ENCODE data around the gene POMGNT1.
A peak's percentile ranks its signal among the peaks of the same experiment; 100 is the strongest.

The POMGNT1 gene

GRCh38 chr1:46157916-46158311 lies 40.3 kb downstream of the POMGNT1 start:
- Histone ChIP-seq H3K4me1 (ENCODE audit: insufficient read depth, poor library complexity, severe bottlenecking) (no peaks in the 10 kb centered on the region), H3K36me3 (ENCODE audit: low read depth) (no peaks in the 10 kb centered on the region), H3K27ac (ENCODE audit: poor library complexity, severe bottlenecking) (no peak overlapping the region), H3K4me3 (ENCODE audit: severe bottlenecking) (no peak overlapping the region), H3K9me3 (ENCODE audit: severe bottlenecking) (no peaks in the 10 kb centered on the region), H3K27me3 (ENCODE audit: insufficient read depth, poor library complexity, severe bottlenecking) (no peaks in the 10 kb centered on the region)
- no peak for DNase-seq (ENCODE audit: low spot score)
- ATAC-seq (ENCODE audit: low read depth): no peak
- no peak for TF ChIP-seq CTCF (IDR thresholded peaks at IDR 0.05; ENCODE audit: poor library complexity, severe bottlenecking)

GRCh38 chr1:46153732-46154131 lies 44.5 kb downstream of the POMGNT1 start:
- no peak overlapping the region for H3K4me3 ChIP-seq (ENCODE audit: severe bottlenecking)
- no peak for TF ChIP-seq CTCF (IDR thresholded peaks at IDR 0.05; ENCODE audit: poor library complexity, severe bottlenecking)
- DNase-seq (ENCODE audit: low spot score) (no peak), ATAC-seq (ENCODE audit: low read depth) (no peak)
- no peaks in the 10 kb centered on the region for H3K9me3 ChIP-seq (ENCODE audit: severe bottlenecking)
- H3K27ac ChIP-seq (ENCODE audit: poor library complexity, severe bottlenecking): no peak overlapping the region
- no peaks in the 10 kb centered on the region for H3K27me3 ChIP-seq (ENCODE audit: insufficient read depth, poor library complexity, severe bottlenecking)
- H3K4me1 ChIP-seq (ENCODE audit: insufficient read depth, poor library complexity, severe bottlenecking): no peaks in the 10 kb centered on the region
- H3K36me3 ChIP-seq (ENCODE audit: low read depth): no peaks in the 10 kb centered on the region

DNA sequence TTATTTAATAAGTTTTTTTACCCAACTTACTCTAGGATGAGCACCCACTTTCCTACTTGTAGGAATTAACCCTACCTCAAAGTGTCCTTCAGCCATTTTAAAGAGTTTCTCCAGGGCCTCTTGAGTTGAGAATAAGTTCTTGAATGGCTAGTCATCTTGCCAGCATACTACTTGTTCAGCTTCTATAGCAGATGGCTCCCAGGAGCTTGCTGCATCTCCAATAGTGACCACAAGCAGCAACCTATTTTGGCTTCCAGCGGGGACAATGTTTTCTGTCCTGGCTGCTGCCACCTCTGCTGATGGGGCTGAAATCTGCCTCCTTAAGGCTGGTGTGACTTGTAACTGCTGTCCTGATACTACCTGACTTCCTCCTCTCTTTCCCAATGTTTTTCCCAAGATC lies 45.0 kb downstream of the POMGNT1 start:
- no peak for TF ChIP-seq CTCF (IDR thresholded peaks at IDR 0.05; ENCODE audit: poor library complexity, severe bottlenecking)

DNA sequence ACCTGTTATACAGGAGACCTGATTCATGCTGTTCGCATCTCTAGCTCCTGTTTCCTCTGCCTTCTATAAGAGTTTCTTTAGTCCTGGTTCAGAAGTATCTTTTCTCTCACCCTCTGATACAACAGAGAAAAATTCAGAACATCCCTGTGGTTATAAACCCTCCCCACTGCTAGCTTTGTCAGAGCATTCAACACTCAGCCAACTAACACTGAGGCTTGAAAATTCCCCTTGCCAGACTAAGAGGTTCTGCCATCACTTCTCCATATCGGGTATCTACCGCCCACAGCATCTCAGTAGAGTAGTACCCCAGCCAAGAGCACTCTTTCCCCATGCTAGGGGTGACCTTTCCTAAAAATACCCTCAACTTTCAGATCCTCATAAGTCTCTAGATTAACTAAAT lies 46.2 kb downstream of the POMGNT1 start:
- no peaks in the 10 kb centered on the region for H3K9me3 ChIP-seq (ENCODE audit: severe bottlenecking)
- H3K4me1 ChIP-seq (ENCODE audit: insufficient read depth, poor library complexity, severe bottlenecking): no peaks in the 10 kb centered on the region
- H3K27me3 ChIP-seq (ENCODE audit: insufficient read depth, poor library complexity, severe bottlenecking): no peaks in the 10 kb centered on the region
- TF ChIP-seq CTCF (IDR thresholded peaks at IDR 0.05; ENCODE audit: poor library complexity, severe bottlenecking): no peak
- ATAC-seq (ENCODE audit: low read depth): 0 out of 3 replicates have a peak, but pooled peaks have one; percentile 35
- no peak for DNase-seq (ENCODE audit: low spot score)
- no peak overlapping the region for H3K4me3 ChIP-seq (ENCODE audit: severe bottlenecking)
- no peak overlapping the region for H3K27ac ChIP-seq (ENCODE audit: poor library complexity, severe bottlenecking)
- H3K36me3 ChIP-seq (ENCODE audit: low read depth): no peaks in the 10 kb centered on the region

More for the DNA sequence above, 45.0 kb downstream of the POMGNT1 start:
- no peaks in the 10 kb centered on the region for H3K36me3 ChIP-seq (ENCODE audit: low read depth)
- H3K27me3 ChIP-seq (ENCODE audit: insufficient read depth, poor library complexity, severe bottlenecking): no peaks in the 10 kb centered on the region
- DNase-seq (ENCODE audit: low spot score) (no peak), ATAC-seq (ENCODE audit: low read depth) (no peak)
- H3K9me3 ChIP-seq (ENCODE audit: severe bottlenecking): no peaks in the 10 kb centered on the region
- no peaks in the 10 kb centered on the region for H3K4me1 ChIP-seq (ENCODE audit: insufficient read depth, poor library complexity, severe bottlenecking)
- H3K4me3 ChIP-seq (ENCODE audit: severe bottlenecking): no peak overlapping the region
- no peak overlapping the region for H3K27ac ChIP-seq (ENCODE audit: poor library complexity, severe bottlenecking)

DNA sequence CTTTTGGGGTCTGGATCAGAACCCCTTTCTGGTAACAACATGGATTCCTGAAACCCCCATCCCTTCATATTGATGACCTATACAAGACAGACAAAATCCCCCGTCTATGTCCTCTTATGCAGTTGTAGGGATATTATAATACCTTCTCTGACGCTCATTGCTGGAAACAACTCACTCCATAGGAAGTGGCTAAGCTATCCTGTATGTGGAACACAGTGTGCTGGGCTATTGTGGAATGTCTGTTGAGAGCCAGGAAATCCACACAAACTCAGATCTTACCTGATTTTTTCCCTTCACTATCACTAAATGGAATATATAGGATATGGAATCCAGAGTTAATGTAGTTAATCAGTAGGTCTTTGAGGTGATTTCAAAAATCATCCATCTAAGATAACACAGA lies 48.1 kb downstream of the POMGNT1 start:
- DNase-seq (ENCODE audit: low spot score) (no peak), ATAC-seq (ENCODE audit: low read depth) (no peak)
- H3K9me3 ChIP-seq (ENCODE audit: severe bottlenecking): no peaks in the 10 kb centered on the region
- TF ChIP-seq CTCF (IDR thresholded peaks at IDR 0.05; ENCODE audit: poor library complexity, severe bottlenecking): no peak
- H3K4me3 ChIP-seq (ENCODE audit: severe bottlenecking): no peak overlapping the region
- H3K36me3 ChIP-seq (ENCODE audit: low read depth): no peaks in the 10 kb centered on the region
- H3K27me3 ChIP-seq (ENCODE audit: insufficient read depth, poor library complexity, severe bottlenecking): no peaks in the 10 kb centered on the region
- H3K4me1 ChIP-seq (ENCODE audit: insufficient read depth, poor library complexity, severe bottlenecking): no peaks in the 10 kb centered on the region
- no peak overlapping the region for H3K27ac ChIP-seq (ENCODE audit: poor library complexity, severe bottlenecking)
